OCI-LY7 (cell line): ENCODE measurements around the gene CCDC185.

Experiments used
- CTCF ChIP-seq: fragments of 200-600 bp; sonication (generic); conservative IDR thresholded peaks from 2 replicates; pipeline ENCODE4 v1.5.1; 2014; ENCODE audit warnings: mild to moderate bottlenecking, antibody characterized with exemption, low read length, moderate library complexity, mixed read lengths
- EZH2phosphoT487 ChIP-seq: fragments of 200-600 bp; sonication (generic); IDR thresholded peaks from 2 replicates; pipeline ENCODE4 v1.6.1; 2018; ENCODE audit warnings: low read depth, borderline replicate concordance, mild to moderate bottlenecking, mixed run types, antibody characterized with exemption, low read length, moderate library complexity, mixed read lengths

GRCh38 chr1:223348439-223348838 lies 44.8 kb upstream of the CCDC185 start:
- TF ChIP-seq CTCF (no peak), EZH2phosphoT487 (no peak)
